ENCODE data around the gene GINS3.

The GINS3 gene

DNA sequence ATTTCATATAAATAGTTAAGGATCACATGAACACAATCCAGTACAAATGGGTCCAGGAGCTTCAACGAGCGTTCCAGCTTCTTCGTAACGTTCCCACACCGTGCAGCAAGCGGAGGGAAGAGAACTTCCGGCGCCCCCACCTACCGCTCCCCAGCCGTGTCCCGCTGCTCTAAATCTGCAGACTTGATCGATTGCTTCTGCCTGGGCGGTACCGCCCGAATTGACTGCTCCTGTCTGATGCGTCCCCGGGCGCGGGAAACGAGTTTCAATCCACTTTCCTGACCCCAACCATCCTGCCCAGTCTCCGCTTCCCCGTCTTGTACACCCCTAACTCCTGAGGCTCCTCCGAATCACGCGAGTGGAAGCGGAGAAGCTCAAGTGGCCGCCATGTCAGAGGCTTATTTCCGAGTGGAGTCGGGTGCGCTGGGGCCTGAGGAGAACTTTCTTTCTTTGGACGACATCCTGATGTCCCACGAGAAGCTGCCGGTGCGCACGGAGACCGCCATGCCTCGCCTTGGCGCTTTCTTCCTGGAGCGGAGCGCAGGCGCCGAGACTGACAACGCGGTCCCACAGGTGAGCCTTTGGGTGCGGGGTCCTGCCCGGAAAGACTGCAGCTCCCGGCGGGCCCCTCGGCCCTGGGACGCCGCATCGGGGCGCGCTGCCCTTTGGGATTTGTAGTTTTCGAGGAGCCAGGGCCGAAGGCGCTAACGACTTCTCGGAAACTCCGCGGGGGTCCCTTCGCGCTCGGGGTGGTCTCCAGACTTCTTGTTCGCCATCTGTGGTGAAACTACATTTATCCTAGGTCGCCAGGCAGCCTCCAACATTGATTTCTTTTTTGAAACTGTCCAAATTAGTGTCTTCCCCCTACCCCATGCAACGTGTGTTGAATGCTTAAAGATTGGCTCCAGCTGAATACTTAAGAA is at the start of gene GINS3:
TSS of gene GINS3 (plus strand) at position 257 of the 923 bp plus-strand sequence. CDS start at position 388, 131 bp downstream.
- TF ChIP-seq, protein P1, sequence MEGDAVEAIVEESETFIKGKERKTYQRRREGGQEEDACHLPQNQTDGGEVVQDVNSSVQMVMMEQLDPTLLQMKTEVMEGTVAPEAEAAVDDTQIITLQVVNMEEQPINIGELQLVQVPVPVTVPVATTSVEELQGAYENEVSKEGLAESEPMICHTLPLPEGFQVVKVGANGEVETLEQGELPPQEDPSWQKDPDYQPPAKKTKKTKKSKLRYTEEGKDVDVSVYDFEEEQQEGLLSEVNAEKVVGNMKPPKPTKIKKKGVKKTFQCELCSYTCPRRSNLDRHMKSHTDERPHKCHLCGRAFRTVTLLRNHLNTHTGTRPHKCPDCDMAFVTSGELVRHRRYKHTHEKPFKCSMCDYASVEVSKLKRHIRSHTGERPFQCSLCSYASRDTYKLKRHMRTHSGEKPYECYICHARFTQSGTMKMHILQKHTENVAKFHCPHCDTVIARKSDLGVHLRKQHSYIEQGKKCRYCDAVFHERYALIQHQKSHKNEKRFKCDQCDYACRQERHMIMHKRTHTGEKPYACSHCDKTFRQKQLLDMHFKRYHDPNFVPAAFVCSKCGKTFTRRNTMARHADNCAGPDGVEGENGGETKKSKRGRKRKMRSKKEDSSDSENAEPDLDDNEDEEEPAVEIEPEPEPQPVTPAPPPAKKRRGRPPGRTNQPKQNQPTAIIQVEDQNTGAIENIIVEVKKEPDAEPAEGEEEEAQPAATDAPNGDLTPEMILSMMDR (IDR thresholded peaks at IDR 0.05) = no peak

- TF ChIP-seq, protein P1 (IDR thresholded peaks at IDR 0.05) = no peak
Observed at GRCh38 chr16:58343562-58343961, 48.7 kb upstream of the GINS3 start.

- TF ChIP-seq, protein P1 (IDR thresholded peaks at IDR 0.05) = peak; percentile 56
Observed at GRCh38 chr16:58345574-58346354, 46.5 kb upstream of the GINS3 start.

DNA sequence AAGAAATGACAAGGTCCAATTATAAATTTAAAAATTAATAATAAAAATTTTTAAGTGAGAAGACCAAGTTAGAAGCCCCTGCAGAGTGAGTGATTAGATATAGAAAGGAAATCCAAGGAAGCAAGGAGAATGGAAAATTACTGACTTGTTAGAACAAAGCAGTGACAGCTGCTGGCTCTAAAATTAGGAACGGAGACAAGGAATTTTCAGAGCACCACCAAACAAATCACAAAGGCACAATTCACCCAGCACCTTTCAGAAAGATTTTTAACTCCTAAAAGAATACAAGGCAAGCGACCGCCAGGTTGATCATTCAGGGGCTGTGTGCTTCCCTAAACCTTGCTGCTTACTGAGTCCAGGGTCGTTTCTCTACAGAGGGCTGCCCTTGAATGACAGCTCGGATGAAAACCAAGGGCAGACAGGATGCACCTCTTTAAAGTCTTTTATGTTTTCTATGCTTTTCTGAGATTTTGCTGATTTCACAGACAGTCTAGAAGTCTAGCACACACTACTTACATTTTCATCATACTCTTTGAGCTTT is 45.4 kb upstream of the GINS3 start:
- TF ChIP-seq, protein P1 (IDR thresholded peaks at IDR 0.05) = no peak

DNA sequence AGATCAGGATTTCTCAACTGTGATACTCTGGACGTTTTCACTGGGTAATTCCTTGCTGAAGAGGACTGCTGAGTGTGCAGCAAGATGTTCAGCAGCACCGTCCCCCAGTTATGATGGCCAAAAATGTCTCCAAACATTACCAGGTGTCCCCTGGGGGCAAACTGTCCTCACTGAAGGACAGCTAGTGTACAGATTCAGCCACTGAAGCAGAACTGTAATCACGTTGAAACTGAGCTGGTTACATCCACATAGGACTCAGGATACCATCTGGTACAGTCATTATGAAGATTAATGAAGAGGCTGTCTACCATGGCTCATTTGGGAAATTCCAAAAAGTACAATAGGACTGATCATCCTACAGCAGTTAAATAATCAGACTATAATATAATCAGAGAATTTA is 43.3 kb upstream of the GINS3 start:
- TF ChIP-seq, protein P1 (IDR thresholded peaks at IDR 0.05) = no peak

DNA sequence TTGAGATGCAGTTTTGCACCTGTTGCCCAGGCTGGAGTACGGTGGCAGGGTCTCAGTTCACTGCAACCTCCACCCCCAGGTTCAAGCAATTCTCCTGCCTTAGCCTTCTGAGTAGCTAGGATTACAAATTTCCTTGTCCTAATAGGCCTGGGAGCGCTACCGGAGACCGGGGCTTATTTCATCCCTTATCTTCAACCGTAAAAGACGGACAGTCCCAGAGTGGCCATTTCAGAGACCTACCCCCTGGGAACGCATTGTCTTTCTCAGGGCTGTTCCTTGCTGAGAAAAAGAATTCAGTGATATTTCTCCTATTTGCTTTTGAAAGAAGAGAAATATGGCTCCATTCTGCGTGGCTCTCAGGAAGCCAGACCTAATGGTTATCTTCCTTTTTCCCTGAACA is 39.6 kb upstream of the GINS3 start:
- TF ChIP-seq, protein P1 (IDR thresholded peaks at IDR 0.05) = no peak

- TF ChIP-seq, protein P1 (IDR thresholded peaks at IDR 0.05) = no peak
Observed at GRCh38 chr16:58360041-58360634, 32.1 kb upstream of the GINS3 start.

Data from LNCAP (cell line).